ENCODE data around the gene PEX1.
"Not testable (repeated sequence)": the region's sequence is repeated elsewhere in the genome, so short reads cannot be mapped to it uniquely, and the experiment has no call there.

Gene PEX1

DNA sequence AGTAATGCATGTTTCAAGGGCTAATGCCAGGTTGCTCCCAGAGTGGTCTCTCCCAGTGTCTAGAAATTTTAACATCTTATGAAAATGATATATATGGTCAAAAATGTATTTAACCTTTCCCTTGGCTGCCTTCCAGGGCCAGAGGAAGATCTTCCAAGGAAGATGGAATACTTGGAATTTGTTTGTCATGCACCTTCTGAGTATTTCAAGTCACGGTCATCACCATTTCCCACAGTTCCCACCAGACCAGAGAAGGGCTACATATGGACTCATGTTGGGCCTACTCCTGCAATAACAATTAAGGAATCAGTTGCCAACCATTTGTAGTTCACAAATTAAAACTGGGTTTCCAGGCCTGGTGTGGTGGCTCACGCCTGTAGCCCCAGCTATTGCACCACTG is 72.1 kb downstream of the PEX1 start:
- no peak for DNase-seq

DNA sequence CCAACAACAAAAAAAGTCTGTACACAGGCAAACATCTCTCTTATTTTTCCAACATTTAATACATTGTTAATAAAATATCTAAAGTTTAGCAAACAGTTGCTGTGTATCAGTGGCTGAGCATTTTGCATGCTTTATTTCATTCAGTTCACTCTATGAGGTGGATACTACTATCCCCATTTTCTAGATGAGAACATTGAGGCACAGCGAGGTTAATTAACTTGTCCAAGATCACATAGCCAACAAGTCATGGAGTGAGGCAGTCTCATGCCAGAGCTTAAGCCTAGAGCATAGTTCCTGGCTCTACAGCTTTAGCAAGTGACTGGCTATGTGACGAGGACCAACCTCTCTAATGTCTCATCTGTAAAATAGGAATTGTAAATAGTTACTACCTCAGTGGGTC is 76.7 kb downstream of the PEX1 start:
- no peak for DNase-seq

DNA sequence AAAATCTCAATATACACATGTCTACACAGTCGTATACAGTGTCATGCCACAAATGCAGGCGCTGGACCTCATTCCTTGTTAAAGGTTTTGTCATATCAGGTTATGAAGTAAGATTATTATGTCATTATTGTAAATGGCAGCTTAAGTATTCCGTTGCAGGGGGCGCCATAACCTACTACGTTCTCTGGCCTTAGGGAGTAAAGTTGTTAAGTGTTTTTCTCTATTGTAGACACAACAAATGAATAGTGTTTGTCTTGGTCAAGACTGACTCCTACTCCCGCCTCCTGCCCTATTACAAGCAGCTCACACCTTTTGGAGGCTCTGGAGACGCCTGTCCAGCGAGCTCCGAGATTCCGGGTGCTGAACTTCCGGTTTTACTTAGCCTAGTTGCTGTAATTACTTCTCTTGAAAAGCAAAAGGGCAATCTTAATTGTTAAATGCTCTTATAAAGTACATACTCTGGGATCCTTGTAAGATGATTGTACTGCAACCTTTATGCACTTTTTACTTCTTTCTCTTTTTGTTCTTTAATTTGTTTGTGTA is 80.0 kb downstream of the PEX1 start:
- DNase-seq: peak; percentile 77

DNA sequence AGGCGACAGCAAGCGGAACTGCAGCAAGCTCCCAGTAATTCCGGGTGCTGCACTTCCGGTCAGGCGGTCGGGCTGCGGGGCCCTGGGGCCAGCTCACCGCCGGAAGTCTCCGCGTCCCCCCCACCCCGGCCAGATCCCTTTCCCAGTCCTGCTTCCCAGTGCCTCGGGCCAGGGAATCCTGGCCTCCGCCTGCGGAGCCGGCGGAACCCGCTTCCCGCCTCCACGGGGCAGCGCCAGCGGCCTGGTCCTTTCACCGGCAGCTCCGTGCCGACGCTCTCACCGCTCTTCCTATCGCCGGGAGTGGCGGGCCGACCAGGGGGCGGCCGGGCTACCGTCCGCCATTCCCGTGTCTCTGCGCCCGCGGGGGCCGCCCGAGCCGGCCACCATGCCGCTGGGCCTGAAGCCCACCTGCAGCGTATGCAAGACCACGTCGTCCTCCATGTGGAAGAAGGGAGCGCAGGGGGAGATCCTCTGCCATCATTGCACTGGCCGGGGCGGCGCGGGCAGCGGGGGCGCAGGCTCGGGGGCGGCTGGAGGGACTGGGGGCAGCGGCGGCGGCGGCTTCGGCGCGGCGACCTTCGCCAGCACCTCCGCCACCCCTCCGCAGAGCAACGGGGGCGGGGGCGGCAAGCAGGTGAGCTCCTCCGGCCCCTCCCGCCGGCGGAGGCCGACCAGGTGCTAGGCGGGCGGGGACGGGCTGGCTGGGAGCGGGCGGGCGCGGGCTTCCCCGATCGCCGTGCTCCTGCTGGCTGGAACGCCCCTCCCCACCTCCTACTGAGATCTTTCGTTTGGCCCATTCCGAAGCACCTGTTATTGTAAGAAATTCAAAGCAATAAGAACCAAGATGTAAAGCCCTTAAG is 80.7 kb downstream of the PEX1 start, which contains the start of gene GATAD1:
TSS of gene GATAD1 (plus strand) at position 138 of the 860 bp plus-strand sequence. CDS start at position 386, 248 bp downstream.
- peak; percentile 91 for DNase-seq

DNA sequence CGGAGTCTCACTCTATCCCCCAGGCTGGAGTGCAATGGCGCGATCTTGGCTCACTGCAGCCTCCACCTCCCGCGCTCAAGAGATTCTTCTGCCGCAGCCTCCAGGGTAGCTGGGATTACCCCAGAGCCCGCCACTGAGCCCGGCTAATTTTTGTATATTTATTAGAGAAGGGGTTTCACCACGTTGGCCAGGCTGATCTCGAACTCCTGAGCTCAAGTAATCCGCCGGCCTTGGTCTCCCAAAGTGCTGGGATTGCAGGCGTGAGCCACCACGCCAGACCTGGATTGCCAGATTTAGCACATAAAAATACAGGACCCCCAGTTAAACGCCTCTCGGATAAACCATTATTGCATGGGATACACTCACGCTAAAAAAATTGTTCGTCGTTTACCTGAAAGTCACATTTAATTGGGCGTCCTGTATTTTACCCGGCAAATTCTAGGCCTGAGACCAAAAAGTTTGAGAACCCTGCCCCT is 81.4 kb downstream of the PEX1 start:
- no peak for DNase-seq

DNA sequence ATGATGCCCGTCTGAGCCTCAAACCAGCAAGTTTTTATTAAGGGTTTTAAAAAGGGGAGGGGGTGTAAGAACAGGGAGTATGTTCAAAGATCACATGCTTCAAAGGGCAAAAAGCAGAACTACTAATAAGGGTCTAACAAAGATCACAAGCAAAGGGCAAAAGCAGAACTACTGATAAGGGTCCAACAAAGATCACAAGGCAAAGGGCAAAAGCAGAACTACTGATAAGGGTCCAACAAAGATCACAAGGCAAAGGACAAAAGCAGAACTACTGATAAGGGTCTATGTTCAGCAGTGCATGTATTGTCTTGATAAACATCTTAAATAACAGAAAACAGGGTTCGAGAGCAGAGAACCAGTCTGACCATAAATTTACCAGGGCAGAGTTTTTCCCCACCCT is 85.6 kb downstream of the PEX1 start:
- not testable (repeated sequence) for DNase-seq

DNA sequence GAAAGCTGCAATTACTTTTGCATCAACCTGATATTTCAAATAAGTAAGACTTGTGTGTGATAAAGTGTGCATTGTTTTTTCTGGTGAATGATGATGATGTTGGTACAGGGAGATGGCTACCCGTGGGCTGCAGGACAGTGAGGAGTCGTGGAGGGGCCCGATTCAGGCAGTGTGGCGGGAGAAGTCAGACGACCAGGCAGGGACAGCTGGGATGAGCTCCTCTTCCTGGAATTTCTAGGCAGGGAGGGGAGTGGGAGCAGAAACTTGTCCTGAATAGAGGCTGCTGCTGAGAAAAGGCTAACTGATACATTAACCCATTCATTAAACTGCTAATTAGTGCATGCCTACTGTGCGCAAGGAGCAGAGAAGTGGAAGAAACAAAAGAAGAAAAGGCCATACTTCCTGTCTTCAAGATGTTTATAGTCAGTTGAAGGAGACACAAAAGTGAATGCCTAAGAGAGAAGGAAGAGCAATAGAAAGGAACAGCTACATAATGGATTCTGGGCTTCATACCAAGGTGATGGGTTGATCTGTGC is 90.3 kb downstream of the PEX1 start:
- DNase-seq: no peak
